Muscle of leg (tissue), 11 donors: ENCODE results near the gene GIMAP2. TPM values are rescaled to one million over a fixed set of nuclear protein-coding genes. Genes with fewer than 3 reads are reported as not detected.
"Not testable (repeated sequence)": the region's sequence is repeated elsewhere in the genome, so short reads cannot be mapped to it uniquely, and the experiment has no call there.

Source experiments
- DNase-seq: peaks from one replicate; pipeline ENCODE4 v3.0.0; 2013
- H3K27ac ChIP-seq: one replicate; pipeline ENCODE4 v1.5.1; 2013; ENCODE audit warnings: mild to moderate bottlenecking, low read length, control low read depth
- H3K27me3 ChIP-seq: one replicate; pipeline ENCODE4 v1.6.1; 2013; ENCODE audit warnings: low read length; ENCODE audit not compliant: control insufficient read depth, insufficient read depth
- H3K36me3 ChIP-seq: one replicate; pipeline ENCODE4 v1.6.1; 2013; ENCODE audit warnings: low read length; ENCODE audit not compliant: control insufficient read depth, insufficient read depth
- H3K4me1 ChIP-seq: one replicate; pipeline ENCODE4 v1.6.1; 2013; ENCODE audit warnings: low read length; ENCODE audit not compliant: control insufficient read depth, insufficient read depth
- H3K4me3 ChIP-seq: one replicate; pipeline ENCODE4 v1.5.1; 2013; ENCODE audit warnings: low read length, control low read depth
- H3K9me3 ChIP-seq: replicated peaks from 2 replicates; pipeline ENCODE4 v1.6.1; 2013; ENCODE audit warnings: low read depth, low read length; ENCODE audit not compliant: control insufficient read depth
- WGBS: methylation state at CpG from one replicate; pipeline ENCODE4 v1.1.5; 2013; ENCODE audit warnings: missing lambda C conversion rate; ENCODE audit not compliant: insufficient coverage; 5-methylcytosine and 5-hydroxymethylcytosine counted together
- polyA plus RNA-seq, 8 donors: library from polyadenylated mRNA; unstranded; fragments of 120-200 nt; gene quantifications; one replicate each; pipeline versions ENCODE4 v1.2.1 to v1.2.3, GENCODE V29; 2013; ENCODE audit warnings: inconsistent platforms in 1 of 8, low replicate concordance in 1 of 8; ENCODE audit not compliant: insufficient read length in 8 of 8, insufficient read depth in 1 of 8
- total RNA-seq: library from RNA; stranded (reverse); fragments of 120-200 nt; gene quantifications from one replicate; pipeline ENCODE4 v1.2.4, GENCODE V29; 2013

GIMAP2 gene
- total and polyA plus RNA-seq, 9 donors: 4.3 to 7.4 (median 6.2) TPM

- no peak overlapping the region for H3K27ac ChIP-seq
- no peak overlapping the region for H3K4me3 ChIP-seq
- DNase-seq: no peak
- WGBS: no CpG with 5 or more reads among the region's 4 CpGs
- H3K4me1 ChIP-seq: no peaks in the 10 kb centered on the region
- peaks cover 2% of the 10 kb centered on the region for H3K27me3 ChIP-seq
- H3K9me3 ChIP-seq: peaks cover 2% of the 10 kb centered on the region
- no peaks in the 10 kb centered on the region for H3K36me3 ChIP-seq
These were observed 24.4 kb upstream of the GIMAP2 start for GRCh38 chr7:150660939-150661613.

DNA sequence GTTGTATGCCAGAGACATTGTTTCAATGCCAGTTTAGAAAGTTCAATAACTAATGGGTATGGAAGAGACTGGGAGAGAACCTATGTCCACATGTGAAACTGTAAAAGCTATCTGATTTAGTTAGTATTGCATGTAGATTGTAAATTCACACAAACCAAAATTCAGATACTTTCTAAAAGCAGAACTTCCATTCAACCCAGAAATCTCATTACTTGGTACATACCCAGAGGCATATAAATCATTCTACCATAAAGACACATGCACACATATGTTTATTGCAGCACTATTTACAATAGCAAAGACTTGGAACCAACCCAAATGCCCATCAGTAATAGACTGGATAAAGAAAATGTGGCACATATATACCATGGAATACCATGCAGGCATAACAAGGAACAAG, 22.7 kb upstream of the GIMAP2 start:
- not testable (repeated sequence) for H3K36me3 ChIP-seq, DNase-seq, H3K27ac ChIP-seq, H3K9me3 ChIP-seq, H3K27me3 ChIP-seq, H3K4me3 ChIP-seq, H3K4me1 ChIP-seq

DNA sequence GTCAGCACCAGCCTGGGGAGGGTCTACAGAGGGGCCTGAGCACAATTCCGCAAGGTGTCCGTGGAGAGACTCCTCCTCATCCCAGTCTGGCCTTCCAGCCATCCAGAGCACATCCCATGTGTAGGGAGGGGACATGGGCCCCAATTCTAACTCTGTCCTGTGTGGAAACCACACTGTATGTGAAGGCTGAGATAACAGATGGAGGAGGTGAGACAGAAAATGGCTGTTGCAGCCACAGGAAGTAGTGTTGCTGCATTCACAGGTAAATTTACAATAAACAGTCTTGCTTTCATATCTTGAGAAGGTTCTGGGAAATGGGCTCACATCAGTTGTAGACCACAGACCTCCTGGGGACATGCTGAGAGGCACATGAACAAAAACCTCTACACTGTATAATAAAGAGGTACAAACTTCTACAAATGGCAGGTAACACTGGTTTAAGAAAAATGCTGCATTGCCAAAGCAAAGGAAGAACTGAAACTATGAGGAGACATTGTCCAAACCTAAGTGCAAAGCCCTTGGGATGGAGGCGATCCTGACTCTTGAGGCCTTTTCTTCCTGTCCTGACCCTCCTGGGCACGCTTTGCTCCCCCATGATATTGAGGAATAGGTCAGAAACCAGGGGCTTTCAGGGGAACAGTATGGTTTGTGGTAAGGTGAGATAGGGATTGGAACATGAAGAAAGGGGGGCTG, 21.6 kb upstream of the GIMAP2 start:
- Histone ChIP-seq H3K36me3 (no peaks in the 10 kb centered on the region), H3K27me3 (no peaks in the 10 kb centered on the region), H3K4me3 (no peak overlapping the region), H3K4me1 (no peaks in the 10 kb centered on the region), H3K9me3 (no peaks in the 10 kb centered on the region), H3K27ac (no peak overlapping the region)
- no CpG with 5 or more reads among the region's 4 CpGs for WGBS
- no peak for DNase-seq

DNA sequence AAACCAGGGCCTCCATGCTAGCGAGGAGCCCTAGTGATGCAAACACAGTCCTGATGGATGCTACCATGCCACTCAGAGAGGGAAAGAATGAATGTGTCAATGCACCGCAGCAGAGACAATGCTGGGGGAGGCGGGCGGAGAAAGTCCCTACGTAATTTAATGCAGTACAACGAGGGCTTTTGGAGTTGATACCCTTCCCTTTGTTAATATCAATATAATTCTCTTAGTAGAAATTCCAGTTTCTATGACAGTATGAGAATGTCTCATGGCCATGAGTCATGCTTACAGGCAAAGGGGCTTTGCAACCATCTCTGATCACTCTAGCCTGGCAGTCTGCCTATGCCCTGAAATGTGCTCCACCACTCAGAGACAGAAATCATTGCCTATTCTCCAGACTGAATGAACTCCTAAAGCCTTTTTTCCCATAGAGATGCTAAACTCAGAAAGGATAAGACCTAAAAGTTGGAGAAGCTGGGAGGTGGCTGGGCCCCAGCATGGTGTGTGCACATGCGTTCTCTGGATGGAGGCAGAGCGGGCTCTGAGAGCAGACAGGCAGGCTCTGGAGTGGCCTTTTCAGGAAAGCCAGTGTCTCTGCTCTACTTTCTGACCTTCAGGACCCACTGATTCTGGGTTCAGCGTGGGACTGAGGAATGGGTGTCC, 20.3 kb upstream of the GIMAP2 start:
- Histone ChIP-seq H3K27me3 (no peaks in the 10 kb centered on the region), H3K27ac (no peak overlapping the region), H3K9me3 (no peaks in the 10 kb centered on the region), H3K4me3 (no peak overlapping the region), H3K36me3 (no peaks in the 10 kb centered on the region), H3K4me1 (no peaks in the 10 kb centered on the region)
- DNase-seq: no peak
- WGBS: 93% methylated on average over 4 of the region's 9 CpGs

- Histone ChIP-seq H3K9me3 (no peaks in the 10 kb centered on the region), H3K4me3 (no peak overlapping the region), H3K27ac (no peak overlapping the region), H3K4me1 (no peaks in the 10 kb centered on the region), H3K36me3 (no peaks in the 10 kb centered on the region), H3K27me3 (no peaks in the 10 kb centered on the region)
- DNase-seq: no peak
- 93% methylated on average over 2 of the region's 2 CpGs for WGBS
These were observed 19.6 kb upstream of the GIMAP2 start for GRCh38 chr7:150665896-150666295.

DNA sequence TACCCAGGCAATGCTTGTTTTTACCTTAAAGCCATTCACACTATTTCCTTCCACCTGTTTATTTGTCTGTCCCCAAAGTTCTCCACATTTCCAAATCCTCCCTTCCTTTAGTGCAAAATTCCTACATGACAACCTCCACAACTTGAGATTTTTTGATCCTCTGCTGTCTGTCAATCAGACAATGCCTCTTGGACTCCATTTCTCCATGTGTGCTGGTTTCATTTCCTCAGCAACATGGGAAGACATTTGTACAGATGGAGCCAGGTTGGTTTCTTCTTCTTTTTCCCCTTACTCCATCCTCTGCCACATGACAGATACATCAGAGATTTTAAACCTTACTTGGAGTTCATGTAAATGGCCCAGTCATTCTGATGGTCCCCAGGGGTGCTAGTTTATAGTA, 19.1 kb upstream of the GIMAP2 start:
- Histone ChIP-seq H3K4me3 (no peak overlapping the region), H3K27me3 (no peaks in the 10 kb centered on the region), H3K27ac (no peak overlapping the region), H3K9me3 (no peaks in the 10 kb centered on the region), H3K36me3 (no peaks in the 10 kb centered on the region), H3K4me1 (no peaks in the 10 kb centered on the region)
- peak; percentile 15 for DNase-seq

- H3K36me3 ChIP-seq: no peaks in the 10 kb centered on the region
- H3K4me3 ChIP-seq: no peak overlapping the region
- no CpG with 5 or more reads among the region's 1 CpG for WGBS
- no peak overlapping the region for H3K27ac ChIP-seq
- no peak for DNase-seq
- no peaks in the 10 kb centered on the region for H3K9me3 ChIP-seq
- no peaks in the 10 kb centered on the region for H3K4me1 ChIP-seq
- no peaks in the 10 kb centered on the region for H3K27me3 ChIP-seq
These were observed 17.0 kb upstream of the GIMAP2 start for GRCh38 chr7:150668472-150668911.

GRCh38 chr7:150668977-150669376, 16.5 kb upstream of the GIMAP2 start:
- H3K4me1 ChIP-seq: no peaks in the 10 kb centered on the region
- no peaks in the 10 kb centered on the region for H3K36me3 ChIP-seq
- no peak for DNase-seq
- H3K27me3 ChIP-seq: no peaks in the 10 kb centered on the region
- H3K27ac ChIP-seq: no peak overlapping the region
- no peaks in the 10 kb centered on the region for H3K9me3 ChIP-seq
- H3K4me3 ChIP-seq: no peak overlapping the region

DNA sequence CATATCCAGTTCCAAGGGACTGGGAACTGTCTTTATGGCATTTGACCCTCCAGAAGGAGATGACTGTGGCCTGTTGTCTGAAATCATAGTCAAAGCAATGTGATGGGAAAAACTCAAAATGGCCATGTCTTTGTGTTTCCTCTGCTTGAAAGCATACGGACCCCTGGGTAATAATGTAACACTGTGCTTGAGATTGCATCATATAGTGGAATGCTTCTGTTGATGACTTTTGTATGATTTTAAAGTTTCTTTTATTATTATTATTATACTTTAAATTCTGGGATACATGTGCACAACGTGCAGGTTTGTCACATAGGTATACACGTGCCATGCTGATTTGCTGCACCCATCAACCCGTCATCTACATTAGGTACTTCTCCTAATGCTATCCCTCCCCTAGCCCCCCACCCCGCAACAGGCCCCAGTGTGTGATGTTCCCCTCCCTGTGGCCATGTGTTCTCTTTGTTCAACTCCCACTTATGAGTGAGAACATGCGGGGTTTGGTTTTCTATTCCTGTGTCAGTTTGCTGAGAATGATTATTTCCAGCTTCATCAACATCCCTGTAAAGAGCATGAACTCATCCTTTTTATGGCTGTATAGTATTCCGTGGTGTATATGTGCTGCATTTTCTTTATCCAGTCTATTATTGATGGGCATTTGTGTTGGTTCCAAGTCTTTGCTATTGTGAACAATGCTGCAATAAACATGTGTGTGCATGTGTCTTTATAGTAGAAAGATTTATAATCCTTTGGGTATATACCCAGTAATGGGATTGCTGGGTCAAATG, 13.5 kb upstream of the GIMAP2 start:
- H3K9me3 ChIP-seq, H3K27me3 ChIP-seq: not testable (repeated sequence)
- WGBS: 100% methylated on average over 2 of the region's 7 CpGs

GRCh38 chr7:150675714-150676113, 9.8 kb upstream of the GIMAP2 start:
- no peak for DNase-seq
- H3K4me1 ChIP-seq: no peaks in the 10 kb centered on the region
- no peaks in the 10 kb centered on the region for H3K9me3 ChIP-seq
- H3K36me3 ChIP-seq: no peaks in the 10 kb centered on the region
- H3K4me3 ChIP-seq: no peak overlapping the region
- H3K27me3 ChIP-seq: no peaks in the 10 kb centered on the region
- H3K27ac ChIP-seq: peak overlapping the region; percentile 48
- WGBS: no CpG with 5 or more reads among the region's 2 CpGs

More for the DNA sequence above, 13.5 kb upstream of the GIMAP2 start:
- H3K4me1 ChIP-seq, H3K4me3 ChIP-seq, H3K27ac ChIP-seq, DNase-seq, H3K36me3 ChIP-seq: not testable (repeated sequence)
